PC-3 (cell line): Measurements from ENCODE around the gene ZMIZ1.

Source experiments
- EZH2 ChIP-seq: fragments of 300-600 bp; sonication (generic); IDR thresholded peaks from one replicate; pipeline ENCODE4 v1.6.1; 2017; ENCODE audit warnings: antibody characterized with exemption, mild to moderate bottlenecking, low read length; ENCODE audit not compliant: unreplicated experiment
- EZH2phosphoT487 ChIP-seq: fragments of 300-600 bp; sonication (generic); IDR thresholded peaks from 2 replicates; pipeline ENCODE4 v1.6.1; 2018; ENCODE audit warnings: mild to moderate bottlenecking, antibody characterized with exemption, low read length, borderline replicate concordance
- TF ChIP-seq, protein P1 (sequence below): fragments of 300-600 bp; sonication (generic); conservative IDR thresholded peaks from 2 replicates; pipeline ENCODE4 v1.5.1; 2017; ENCODE audit warnings: antibody characterized with exemption, low read depth, mild to moderate bottlenecking, low read length

DNA sequence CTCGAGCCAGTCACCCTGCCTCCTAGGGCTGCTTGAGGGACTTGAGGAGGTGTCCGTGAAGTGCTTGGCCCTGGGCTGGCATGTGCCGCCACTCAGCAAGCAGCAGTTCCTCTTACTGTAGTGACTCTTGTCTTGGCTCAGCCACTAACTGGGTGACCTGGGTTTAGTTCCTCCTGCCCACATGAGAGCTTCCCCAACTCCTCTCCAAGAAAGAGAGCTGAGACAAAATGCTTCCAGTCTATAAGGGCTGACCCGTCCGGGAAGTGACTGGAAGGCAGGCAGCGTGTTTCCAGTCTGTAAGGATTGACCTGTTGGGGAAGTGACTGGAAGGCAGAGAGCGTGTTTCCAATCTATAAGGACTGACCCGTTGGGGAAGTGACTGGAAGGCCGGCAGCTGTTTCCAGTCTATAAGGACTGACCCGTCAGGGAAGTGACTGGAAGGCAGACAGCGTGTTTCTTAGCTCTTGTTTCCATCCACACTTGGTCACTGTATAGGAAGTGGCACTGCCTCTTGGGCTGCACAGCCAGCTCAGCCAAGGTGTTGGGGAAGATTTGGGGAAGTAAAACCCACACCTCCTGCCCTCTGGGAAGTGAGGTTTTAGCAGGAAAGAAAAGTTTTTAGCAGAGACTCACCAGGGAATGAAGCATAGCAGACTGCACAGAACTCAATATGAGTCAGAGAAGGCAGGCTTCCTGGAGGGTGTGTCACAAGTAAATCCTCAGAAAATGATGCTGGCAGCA lies 225.2 kb downstream of the ZMIZ1 start:
- TF ChIP-seq, protein P1, sequence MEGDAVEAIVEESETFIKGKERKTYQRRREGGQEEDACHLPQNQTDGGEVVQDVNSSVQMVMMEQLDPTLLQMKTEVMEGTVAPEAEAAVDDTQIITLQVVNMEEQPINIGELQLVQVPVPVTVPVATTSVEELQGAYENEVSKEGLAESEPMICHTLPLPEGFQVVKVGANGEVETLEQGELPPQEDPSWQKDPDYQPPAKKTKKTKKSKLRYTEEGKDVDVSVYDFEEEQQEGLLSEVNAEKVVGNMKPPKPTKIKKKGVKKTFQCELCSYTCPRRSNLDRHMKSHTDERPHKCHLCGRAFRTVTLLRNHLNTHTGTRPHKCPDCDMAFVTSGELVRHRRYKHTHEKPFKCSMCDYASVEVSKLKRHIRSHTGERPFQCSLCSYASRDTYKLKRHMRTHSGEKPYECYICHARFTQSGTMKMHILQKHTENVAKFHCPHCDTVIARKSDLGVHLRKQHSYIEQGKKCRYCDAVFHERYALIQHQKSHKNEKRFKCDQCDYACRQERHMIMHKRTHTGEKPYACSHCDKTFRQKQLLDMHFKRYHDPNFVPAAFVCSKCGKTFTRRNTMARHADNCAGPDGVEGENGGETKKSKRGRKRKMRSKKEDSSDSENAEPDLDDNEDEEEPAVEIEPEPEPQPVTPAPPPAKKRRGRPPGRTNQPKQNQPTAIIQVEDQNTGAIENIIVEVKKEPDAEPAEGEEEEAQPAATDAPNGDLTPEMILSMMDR: no peak
- TF ChIP-seq EZH2phosphoT487: no peak
- TF ChIP-seq EZH2: no peak
